Stimulated activated CD8-positive, alpha-beta memory T cell treated with anti-CD3 and anti-CD28 coated beads, Interleukin-4, amount 100 ng/mL, for 4 hours (primary cell): ENCODE data around the gene SLC35G4.
"Not testable (repeated sequence)": the region's sequence is repeated elsewhere in the genome, so short reads cannot be mapped to it uniquely, and the experiment has no call there.

Source experiments
- DNase-seq, 2 donors: peaks; one replicate each; pipeline ENCODE4 v3.0.0-alpha.2; 2020; ENCODE audit warnings: low read depth in 2 of 2, low spot score in 1 of 2

The SLC35G4 gene

GRCh38 chr18:11609488-11609887, at the start of gene SLC35G4:
TSS of gene SLC35G4 (plus strand) at chr18:11609596. CDS start at chr18:11609596, 0 bp downstream.
- DNase-seq: not testable (repeated sequence)

DNA sequence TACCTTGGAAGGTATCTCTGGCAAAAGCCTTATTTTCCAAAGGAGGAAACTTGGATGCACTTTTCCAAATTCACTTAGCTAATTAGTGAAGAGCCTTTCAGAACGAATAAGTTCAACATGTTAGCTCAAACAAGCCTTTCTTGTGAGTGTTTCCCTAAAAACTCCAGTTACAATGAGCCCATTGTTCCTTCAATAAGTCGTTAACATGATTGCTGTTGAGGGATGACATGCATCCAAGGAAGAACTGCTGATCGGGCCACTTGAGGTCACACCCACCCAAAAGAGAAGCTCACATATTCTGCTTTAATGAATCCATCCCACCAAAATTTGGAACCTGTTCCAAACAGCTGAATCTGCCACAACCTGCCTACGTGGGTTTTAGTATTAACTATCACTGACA, 48.1 kb upstream of the SLC35G4 start:
- no peak for DNase-seq

DNA sequence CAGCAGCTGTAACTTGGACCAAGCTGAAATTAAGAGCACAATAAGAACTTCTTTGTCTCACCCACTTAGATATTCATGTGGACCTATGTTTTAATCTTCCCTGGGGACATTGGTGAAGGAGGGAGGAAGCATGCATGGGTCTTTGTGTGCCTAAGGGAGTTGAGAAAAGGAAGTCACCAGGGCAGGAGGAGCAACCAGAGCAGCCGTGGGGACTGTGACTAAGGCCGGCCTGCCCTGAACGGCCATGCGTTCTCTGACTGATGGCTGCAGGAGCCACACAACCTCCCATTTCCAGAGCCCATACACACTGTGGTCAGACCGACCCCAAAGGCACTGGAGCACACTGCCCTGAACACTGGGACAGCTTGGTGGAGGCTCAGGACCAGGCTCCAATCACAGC, 43.7 kb upstream of the SLC35G4 start:
- DNase-seq: no peak

DNA sequence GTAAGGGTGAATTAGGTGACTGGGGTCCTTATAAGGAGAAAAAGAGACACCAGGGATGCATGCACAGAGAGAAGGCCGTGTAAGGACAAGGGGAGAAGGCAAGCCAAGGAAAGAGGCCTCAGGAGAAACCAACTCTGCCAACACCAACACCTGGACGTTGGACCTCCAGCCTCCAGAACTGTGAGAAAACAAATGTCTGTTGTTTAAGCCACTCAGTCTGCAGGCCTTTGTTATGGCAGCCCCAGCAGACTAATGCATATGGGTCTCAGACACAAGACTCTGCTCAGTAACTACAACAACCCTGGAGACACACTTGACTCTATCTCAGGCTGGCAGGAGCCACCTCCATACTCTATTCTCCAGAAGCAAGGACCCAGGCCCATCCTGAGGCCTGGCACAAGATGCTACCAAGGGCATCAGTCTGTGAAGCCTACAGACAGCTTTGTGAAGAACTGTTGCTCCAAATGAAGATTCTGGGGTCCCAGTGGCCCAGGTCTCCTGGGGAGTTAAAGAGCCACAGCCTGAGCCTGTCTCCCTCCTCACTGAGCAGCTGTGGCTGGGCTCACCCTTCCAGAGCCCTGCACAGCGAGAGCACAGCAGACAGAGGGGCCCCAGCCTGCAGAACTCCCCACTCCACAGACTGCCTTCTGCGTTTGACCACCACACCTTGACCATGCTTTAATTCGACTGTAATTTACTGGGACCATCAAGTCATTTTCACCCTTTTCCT, 43.0 kb upstream of the SLC35G4 start:
- DNase-seq: no peak

DNA sequence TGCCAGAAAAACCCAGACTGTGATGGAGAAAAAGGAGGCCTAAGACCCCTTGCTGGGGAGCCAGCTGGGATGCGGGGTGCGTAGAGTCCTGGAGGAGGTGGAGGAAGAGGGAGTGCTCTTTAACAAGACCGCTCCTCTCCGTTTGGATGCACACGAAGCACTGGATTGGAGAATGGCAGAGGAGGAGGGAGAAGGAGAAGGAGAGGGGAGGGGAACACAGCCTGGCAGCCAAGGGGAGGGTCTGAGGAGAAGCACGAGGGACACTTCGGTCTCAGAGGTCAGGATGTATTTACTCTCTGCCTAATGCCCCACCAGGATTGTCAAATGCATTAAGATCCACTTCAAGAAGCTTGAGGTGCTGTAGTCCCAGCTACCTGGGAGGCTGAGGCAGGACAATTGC, 42.0 kb upstream of the SLC35G4 start:
- DNase-seq: no peak

- DNase-seq: no peak
These were observed 39.3 kb upstream of the SLC35G4 start for GRCh38 chr18:11570073-11570588.

GRCh38 chr18:11570769-11571412, 38.5 kb upstream of the SLC35G4 start:
- no peak for DNase-seq

- DNase-seq: no peak
These were observed 37.2 kb upstream of the SLC35G4 start for GRCh38 chr18:11572201-11572600.

GRCh38 chr18:11574545-11574944, 34.9 kb upstream of the SLC35G4 start:
- no peak for DNase-seq

GRCh38 chr18:11577271-11578112, 31.9 kb upstream of the SLC35G4 start:
- no peak for DNase-seq

DNA sequence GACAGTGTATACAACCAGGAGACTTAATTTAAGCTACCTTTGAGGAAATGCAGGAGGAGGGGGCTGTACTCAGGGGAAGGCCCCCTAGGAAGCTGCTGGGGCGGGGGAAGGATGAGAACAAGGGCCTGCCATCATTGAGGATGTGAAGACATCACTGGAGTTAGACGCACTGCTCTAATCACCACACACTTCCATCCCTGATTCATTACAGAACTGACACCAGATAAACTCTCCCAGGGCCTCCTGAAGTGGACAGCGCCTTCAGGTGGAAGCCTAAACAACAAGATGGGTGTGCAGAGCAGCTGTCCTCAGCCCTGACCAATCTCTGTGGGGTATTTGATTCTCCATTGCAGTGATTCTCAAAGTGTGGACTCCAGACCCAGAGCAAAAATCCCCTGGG, 30.6 kb upstream of the SLC35G4 start:
- no peak for DNase-seq

- DNase-seq: no peak
These were observed 29.5 kb upstream of the SLC35G4 start for GRCh38 chr18:11579916-11580315.

DNA sequence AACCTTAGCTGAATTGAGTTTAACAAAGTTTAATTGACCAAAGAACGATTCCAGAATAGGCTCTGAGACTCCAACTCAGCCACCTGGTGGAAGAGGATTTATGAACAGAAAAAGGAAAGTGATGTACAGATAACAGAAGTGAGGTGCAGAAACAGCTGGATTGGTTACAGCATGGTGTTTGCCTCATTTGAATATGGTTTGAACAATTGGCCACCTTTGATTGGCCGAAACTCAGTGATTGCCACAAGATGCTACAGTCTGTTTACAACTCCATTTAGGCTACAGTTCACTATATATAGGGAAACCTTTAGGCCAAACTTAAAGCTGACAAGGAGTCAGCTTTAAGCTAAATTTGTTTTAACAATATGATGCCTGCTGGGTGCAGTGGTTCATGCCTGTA, 28.1 kb upstream of the SLC35G4 start:
- no peak for DNase-seq

DNA sequence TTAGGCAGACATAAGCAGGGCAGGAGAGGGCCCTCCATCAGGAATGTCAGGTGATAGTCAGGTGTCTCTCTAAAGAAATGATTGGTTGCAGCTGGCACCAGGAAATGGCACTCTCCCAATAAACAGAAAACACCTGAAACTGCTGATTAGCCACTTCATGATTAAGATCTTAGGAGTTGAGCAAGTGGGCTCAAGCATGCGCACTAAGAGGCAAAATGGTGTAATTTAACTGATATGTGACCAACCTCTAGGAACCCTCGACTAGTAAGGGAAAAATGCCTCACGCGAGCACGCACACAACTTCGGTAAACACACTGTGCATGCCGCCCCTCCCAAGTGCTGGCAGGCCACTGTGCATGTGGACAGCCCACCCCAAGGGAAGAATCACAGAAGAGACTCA, 23.8 kb upstream of the SLC35G4 start:
- no peak for DNase-seq

DNA sequence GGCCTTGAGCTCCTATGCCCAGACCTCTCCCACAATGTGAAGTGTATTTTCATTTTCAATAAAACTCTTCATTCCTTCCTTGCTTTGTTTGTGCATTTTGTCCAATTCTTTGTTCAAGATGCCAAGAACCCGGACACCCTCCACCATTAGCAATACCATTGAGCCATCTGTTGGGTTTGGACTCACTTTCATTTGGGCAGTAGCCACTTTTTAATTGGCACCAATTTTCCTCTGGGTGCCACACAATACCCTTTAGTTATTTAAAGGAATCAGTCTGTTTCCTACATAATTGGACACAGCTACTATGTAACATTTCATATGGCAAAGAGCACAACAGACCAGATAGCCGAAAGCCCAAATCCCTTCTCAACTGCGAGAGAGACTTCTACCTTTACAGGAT, 22.5 kb upstream of the SLC35G4 start:
- no peak for DNase-seq

GRCh38 chr18:11587432-11587831, 22.0 kb upstream of the SLC35G4 start:
- no peak for DNase-seq

DNA sequence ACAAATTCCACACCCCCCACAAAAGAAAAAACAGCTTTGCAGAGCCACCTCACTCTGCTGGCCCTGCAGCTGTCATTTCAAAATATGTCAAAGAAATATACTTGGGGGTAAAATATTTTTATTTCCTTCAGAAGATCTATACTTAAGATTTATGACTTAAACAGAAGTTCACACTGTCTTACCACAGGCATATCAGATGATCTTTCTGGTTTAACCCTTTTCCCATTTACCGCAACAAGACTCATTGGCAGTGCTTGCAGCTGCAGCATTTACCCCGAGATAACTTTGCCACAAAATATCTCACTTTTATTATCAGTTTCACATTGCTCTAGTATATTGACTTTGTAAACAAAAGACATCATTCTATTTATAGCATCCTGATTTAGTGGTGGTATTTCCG, 21.6 kb upstream of the SLC35G4 start:
- no peak for DNase-seq

DNA sequence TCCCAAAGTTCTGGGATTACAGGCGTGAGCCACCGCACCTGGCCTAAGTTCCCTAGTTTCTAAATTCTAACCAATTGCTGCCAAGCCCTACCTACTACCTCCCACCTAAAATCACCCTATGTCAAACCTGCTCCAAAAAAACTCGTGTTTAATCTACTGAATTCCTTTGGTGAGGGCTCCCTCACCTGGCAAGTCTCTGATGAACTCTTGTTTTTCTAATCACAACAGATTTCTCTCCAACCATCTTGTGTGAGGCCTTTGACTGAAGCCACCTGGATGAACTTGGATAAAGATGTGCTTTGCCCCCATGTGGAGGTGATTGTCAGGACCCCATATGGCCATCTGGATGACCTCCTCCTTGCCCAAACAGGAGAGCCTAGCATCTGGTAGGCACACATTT, 17.4 kb upstream of the SLC35G4 start:
- DNase-seq: no peak

DNA sequence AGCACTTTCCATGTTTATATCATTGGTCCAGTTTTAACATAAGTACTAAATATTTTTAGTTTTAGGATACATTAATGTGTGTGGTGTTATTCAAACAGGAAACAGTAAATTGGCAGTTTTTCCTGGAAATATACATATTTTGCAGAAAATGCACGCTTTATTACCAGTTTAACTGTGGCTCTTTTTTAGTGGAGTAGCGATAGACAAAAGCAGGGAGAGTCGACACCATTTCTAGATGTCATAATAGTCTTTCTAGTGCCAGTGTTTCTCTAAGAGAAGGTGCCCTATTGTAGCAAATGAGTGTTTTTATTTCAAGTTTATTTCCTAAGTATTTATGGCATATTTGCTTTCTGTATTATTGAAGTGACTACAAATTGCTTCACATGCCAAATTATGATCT, 9.1 kb upstream of the SLC35G4 start:
- no peak for DNase-seq

DNA sequence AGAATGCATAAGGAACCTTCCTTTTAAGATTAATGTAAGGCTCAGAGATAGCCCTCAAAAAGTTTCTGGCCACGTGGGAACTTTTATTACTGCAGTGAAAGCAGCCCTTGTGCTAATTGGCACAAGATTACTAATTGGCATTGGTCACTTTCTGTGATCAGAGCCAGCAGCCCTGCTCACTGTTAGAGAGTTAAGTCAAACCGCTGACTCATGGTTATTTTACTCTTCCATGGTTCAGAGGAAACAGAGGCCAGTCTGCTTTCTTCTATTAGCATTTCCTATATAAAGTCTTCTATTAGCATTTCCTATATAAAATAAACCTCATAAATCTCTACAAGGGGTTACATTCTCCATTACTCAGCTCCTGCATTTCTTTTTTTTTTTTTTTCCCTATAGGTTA, 1.5 kb upstream of the SLC35G4 start:
- DNase-seq: no peak

GRCh38 chr18:11608618-11609017, 778 bp upstream of the SLC35G4 start:
- DNase-seq: not testable (repeated sequence)

- DNase-seq: not testable (repeated sequence)
These were observed 3.7 kb downstream of the SLC35G4 start for GRCh38 chr18:11613073-11613472.
